Rectal smooth muscle tissue (tissue), 1 donor: ENCODE results near the gene MTERF4.

ENCODE experiments used
- H3K27ac ChIP-seq: one replicate; pipeline ENCODE4 v1.7.0; 2013; ENCODE audit warnings: low read depth, low read length, inconsistent platforms
- H3K27me3 ChIP-seq: one replicate; pipeline ENCODE4 v1.7.0; 2013; ENCODE audit warnings: low read length; ENCODE audit not compliant: control insufficient read depth, insufficient read depth
- H3K36me3 ChIP-seq: one replicate; pipeline ENCODE4 v1.7.0; 2013; ENCODE audit warnings: low read length; ENCODE audit not compliant: control insufficient read depth, insufficient read depth
- H3K4me1 ChIP-seq: one replicate; pipeline ENCODE4 v1.7.0; 2013; ENCODE audit warnings: low read length; ENCODE audit not compliant: control insufficient read depth, insufficient read depth
- H3K4me3 ChIP-seq: one replicate; pipeline ENCODE4 v1.7.0; 2013; ENCODE audit warnings: low read length
- H3K9ac ChIP-seq: one replicate; pipeline ENCODE4 v1.7.0; 2013; ENCODE audit warnings: low read length

The MTERF4 gene

GRCh38 chr2:241052677-241053360 is 49.3 kb downstream of the MTERF4 start:
- Histone ChIP-seq H3K27me3 (no peaks in the 10 kb centered on the region), H3K9ac (no peak overlapping the region), H3K4me3 (no peak overlapping the region), H3K4me1 (no peaks in the 10 kb centered on the region), H3K36me3 (no peaks in the 10 kb centered on the region), H3K27ac (no peak overlapping the region)

- H3K27ac ChIP-seq, result no peak overlapping the region
- H3K9ac ChIP-seq, result no peak overlapping the region
- no peaks in the 10 kb centered on the region for H3K27me3 ChIP-seq
- no peak overlapping the region for H3K4me3 ChIP-seq
- no peaks in the 10 kb centered on the region for H3K36me3 ChIP-seq
- H3K4me1 ChIP-seq, result no peaks in the 10 kb centered on the region
Measured at GRCh38 chr2:241051578-241052487, 50.3 kb downstream of the MTERF4 start.

GRCh38 chr2:241050624-241051577 is 51.2 kb downstream of the MTERF4 start:
- Histone ChIP-seq H3K27me3 (no peaks in the 10 kb centered on the region), H3K27ac (no peak overlapping the region), H3K9ac (no peak overlapping the region), H3K36me3 (no peaks in the 10 kb centered on the region), H3K4me1 (no peaks in the 10 kb centered on the region), H3K4me3 (no peak overlapping the region)

DNA sequence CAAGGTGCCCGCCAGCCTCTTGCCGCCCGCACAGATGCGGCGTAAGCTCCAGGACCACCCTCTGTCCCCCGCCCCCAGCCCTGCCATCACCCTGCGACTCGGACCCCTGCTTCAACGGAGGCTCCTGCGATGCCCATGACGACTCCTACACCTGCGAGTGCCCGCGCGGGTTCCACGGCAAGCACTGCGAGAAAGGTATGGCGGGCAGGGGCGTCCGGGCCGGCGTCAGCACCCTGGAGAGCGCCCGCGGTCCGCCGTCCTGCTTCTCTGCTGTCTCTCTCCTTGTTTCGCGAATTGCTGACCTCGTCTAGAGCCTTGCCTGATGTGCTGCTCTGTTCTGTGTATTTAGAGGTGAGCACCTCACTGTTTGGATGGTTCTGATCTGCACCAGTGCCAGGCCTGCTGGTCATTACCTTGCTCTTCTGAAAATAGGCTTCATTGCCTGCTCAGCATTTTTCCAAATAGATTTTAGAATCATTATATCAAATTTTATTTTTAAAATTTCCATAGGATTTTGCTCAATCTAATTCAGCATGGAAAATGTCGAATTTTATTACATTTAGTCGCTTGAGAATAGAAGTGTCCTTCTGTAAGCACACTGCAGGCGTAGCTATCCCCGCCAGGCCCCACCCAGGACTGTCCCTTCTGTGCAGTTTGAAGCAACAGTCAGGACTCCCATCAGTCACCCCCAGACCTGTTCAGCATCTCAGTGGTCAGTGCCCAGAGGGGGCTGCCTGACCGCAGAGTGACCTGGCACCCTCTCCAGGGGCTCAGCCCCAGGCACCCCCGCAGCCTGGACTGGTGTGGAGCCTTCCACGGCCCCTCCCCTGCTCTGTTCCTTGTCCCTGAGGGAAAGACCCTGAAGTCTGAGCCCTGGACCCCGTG is 52.1 kb downstream of the MTERF4 start:
- H3K9ac ChIP-seq, result no peak overlapping the region
- H3K27me3 ChIP-seq, result no peaks in the 10 kb centered on the region
- H3K36me3 ChIP-seq, result no peaks in the 10 kb centered on the region

GRCh38 chr2:241048949-241049343 is 53.1 kb downstream of the MTERF4 start:
- H3K36me3 ChIP-seq, result no peaks in the 10 kb centered on the region
- no peak overlapping the region for H3K9ac ChIP-seq
- no peaks in the 10 kb centered on the region for H3K4me1 ChIP-seq
- H3K4me3 ChIP-seq, result no peak overlapping the region
- H3K27me3 ChIP-seq, result no peaks in the 10 kb centered on the region
- H3K27ac ChIP-seq, result no peak overlapping the region

More for the DNA sequence above, 52.1 kb downstream of the MTERF4 start:
- no peak overlapping the region for H3K27ac ChIP-seq
- H3K4me3 ChIP-seq, result no peak overlapping the region
- H3K4me1 ChIP-seq, result no peaks in the 10 kb centered on the region

DNA sequence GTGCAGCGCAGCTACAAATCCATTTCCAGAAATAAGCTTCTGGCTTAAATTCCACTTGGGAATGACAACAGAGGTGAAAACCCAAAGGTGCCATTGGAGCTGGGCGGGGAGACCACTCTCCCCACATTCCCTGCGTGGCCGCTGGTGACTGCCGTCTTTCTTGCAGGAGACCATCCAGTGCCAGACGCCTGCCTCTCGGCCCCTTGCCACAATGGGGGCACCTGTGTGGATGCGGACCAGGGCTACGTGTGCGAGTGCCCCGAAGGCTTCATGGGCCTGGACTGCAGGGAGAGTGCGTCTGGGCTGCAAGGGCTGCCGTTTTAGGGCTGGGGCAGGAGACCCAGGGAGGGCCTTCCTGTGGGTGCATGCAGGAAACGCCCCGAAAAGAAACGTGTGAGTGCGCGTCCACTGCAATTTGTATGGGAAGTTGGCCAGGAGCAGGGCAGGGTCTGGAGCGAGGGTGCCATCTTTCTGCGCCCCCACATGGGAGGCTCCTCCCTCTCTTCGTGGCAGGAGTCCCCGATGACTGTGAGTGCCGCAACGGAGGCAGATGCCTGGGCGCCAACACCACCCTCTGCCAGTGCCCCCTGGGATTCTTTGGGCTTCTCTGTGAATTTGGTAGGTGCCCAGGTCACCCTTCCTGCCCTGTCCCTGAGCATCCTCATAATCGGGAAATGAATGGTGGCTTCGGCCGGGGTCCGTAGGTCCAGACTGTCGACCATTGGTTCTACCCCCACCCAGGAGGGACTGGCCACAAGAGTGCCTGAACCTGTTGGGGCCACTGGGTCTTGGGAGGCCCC is 53.7 kb downstream of the MTERF4 start:
- Histone ChIP-seq H3K4me3 (no peak overlapping the region), H3K36me3 (no peaks in the 10 kb centered on the region), H3K27ac (no peak overlapping the region), H3K4me1 (no peaks in the 10 kb centered on the region), H3K9ac (no peak overlapping the region), H3K27me3 (no peaks in the 10 kb centered on the region)

- no peaks in the 10 kb centered on the region for H3K4me1 ChIP-seq
- no peak overlapping the region for H3K4me3 ChIP-seq
- H3K27ac ChIP-seq, result no peak overlapping the region
- H3K36me3 ChIP-seq, result no peaks in the 10 kb centered on the region
- H3K27me3 ChIP-seq, result no peaks in the 10 kb centered on the region
- no peak overlapping the region for H3K9ac ChIP-seq
Measured at GRCh38 chr2:241047253-241048010, 54.7 kb downstream of the MTERF4 start.
